Measurements from ENCODE around the gene SLC27A2. TPM values are rescaled to one million over a fixed set of nuclear protein-coding genes. Genes with fewer than 3 reads are reported as not detected.

Gene SLC27A2
- total RNA-seq, 1 experiment from 2014 or later, result 0.77 TPM

- no peak for DNase-seq (ENCODE audit: low spot score)
- Histone ChIP-seq H3K27me3 (replicated peaks; ENCODE audit: insufficient read depth, low read depth, low read length, poor library complexity) (no peaks in the 10 kb centered on the region), H3K27ac (ENCODE audit: low read depth, low read length, poor library complexity, severe bottlenecking) (no peak overlapping the region), H3K4me1 (ENCODE audit: insufficient read depth, low read length, poor library complexity, severe bottlenecking) (no peaks in the 10 kb centered on the region), H3K4me3 (ENCODE audit: low read depth, low read length, poor library complexity, severe bottlenecking) (no peak overlapping the region), H3K9me3 (ENCODE audit: low read depth, low read length, poor library complexity, severe bottlenecking) (no peaks in the 10 kb centered on the region), H3K36me3 (ENCODE audit: insufficient read depth, low read length, poor library complexity, severe bottlenecking) (no peaks in the 10 kb centered on the region)
- TF ChIP-seq, protein P1, sequence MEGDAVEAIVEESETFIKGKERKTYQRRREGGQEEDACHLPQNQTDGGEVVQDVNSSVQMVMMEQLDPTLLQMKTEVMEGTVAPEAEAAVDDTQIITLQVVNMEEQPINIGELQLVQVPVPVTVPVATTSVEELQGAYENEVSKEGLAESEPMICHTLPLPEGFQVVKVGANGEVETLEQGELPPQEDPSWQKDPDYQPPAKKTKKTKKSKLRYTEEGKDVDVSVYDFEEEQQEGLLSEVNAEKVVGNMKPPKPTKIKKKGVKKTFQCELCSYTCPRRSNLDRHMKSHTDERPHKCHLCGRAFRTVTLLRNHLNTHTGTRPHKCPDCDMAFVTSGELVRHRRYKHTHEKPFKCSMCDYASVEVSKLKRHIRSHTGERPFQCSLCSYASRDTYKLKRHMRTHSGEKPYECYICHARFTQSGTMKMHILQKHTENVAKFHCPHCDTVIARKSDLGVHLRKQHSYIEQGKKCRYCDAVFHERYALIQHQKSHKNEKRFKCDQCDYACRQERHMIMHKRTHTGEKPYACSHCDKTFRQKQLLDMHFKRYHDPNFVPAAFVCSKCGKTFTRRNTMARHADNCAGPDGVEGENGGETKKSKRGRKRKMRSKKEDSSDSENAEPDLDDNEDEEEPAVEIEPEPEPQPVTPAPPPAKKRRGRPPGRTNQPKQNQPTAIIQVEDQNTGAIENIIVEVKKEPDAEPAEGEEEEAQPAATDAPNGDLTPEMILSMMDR (conservative IDR thresholded peaks at IDR 0.05; ENCODE audit: low read depth, low read length), result 0 out of 2 replicates have a peak, but pooled peaks have one; percentile 15
- TF ChIP-seq EZH2 (IDR thresholded peaks at IDR 0.05; ENCODE audit: borderline replicate concordance, low read depth, low read length, poor library complexity, severe bottlenecking), result no peak
- CTCF ChIA-PET, result no interaction called here
- POLR2A ChIA-PET (ENCODE audit: low non-redundant PET), result no interaction called here
- no TSS peak for BruUV-seq (replicated peaks)
- intact Hi-C loops (cut with micrococcal nuclease; ENCODE audit: unreplicated experiment), result no loop called here
These were observed 43.6 kb upstream of the SLC27A2 start for GRCh38 chr15:50138391-50138790.

DNA sequence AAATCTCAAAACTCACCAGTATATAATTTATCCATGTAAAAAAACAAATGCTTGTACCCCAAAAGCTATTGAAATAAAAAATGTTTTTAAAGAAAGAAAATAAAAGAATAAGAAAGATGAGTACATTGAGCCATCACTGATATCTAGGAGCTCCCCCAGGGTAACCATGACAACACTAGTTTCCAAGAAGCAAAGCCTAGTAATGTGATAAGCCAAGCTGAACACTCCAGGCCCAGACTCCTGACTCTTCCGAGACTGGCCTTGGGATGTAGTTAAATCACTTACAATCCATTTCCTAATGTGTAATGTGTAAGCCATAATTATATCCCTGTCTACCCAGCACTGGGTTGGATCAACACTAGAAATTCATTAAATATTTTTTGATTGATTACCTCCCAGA is 41.9 kb upstream of the SLC27A2 start:
- Histone ChIP-seq H3K4me1 (ENCODE audit: insufficient read depth, low read length, poor library complexity, severe bottlenecking) (no peaks in the 10 kb centered on the region), H3K27ac (ENCODE audit: low read depth, low read length, poor library complexity, severe bottlenecking) (no peak overlapping the region), H3K4me3 (ENCODE audit: low read depth, low read length, poor library complexity, severe bottlenecking) (no peak overlapping the region), H3K36me3 (ENCODE audit: insufficient read depth, low read length, poor library complexity, severe bottlenecking) (no peaks in the 10 kb centered on the region), H3K27me3 (replicated peaks; ENCODE audit: insufficient read depth, low read depth, low read length, poor library complexity) (no peaks in the 10 kb centered on the region), H3K9me3 (ENCODE audit: low read depth, low read length, poor library complexity, severe bottlenecking) (no peaks in the 10 kb centered on the region)
- ChIA-PET CTCF (no interaction called here), POLR2A (ENCODE audit: low non-redundant PET) (no interaction called here)
- BruUV-seq (replicated peaks), result no TSS peak
- TF ChIP-seq, protein P1 (conservative IDR thresholded peaks at IDR 0.05; ENCODE audit: low read depth, low read length), result no peak
- no peak for TF ChIP-seq EZH2 (IDR thresholded peaks at IDR 0.05; ENCODE audit: borderline replicate concordance, low read depth, low read length, poor library complexity, severe bottlenecking)
- intact Hi-C loops (cut with micrococcal nuclease; ENCODE audit: unreplicated experiment), result loop anchor here (10.0 kb wide), 1 partner anchor 715 kb away; the partner anchor contains the start of gene FGF7
- DNase-seq (ENCODE audit: low spot score), result no peak

DNA sequence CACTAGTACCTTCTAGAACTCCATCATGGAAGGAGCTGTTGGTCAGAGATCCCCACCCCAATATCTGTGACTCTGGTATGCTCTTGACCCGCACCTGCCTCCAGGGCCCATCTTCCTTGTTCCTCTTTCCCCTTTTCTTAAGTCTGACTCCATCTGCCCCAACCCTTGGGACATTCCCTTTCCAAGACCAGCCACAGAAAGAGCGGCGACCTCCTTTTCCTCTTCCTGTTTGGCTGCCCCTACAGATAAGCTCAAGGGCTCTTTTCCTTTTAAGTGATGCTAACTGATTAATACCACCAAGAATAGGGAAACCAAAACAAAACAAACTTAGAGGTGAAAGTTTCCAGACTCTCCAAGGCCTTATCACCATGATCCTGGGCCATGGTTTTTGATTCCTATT is 41.0 kb upstream of the SLC27A2 start:
- DNase-seq (ENCODE audit: low spot score), result no peak
- CTCF ChIA-PET, result no interaction called here
- no peak overlapping the region for H3K4me3 ChIP-seq (ENCODE audit: low read depth, low read length, poor library complexity, severe bottlenecking)
- H3K27ac ChIP-seq (ENCODE audit: low read depth, low read length, poor library complexity, severe bottlenecking), result no peak overlapping the region
- no peaks in the 10 kb centered on the region for H3K27me3 ChIP-seq (replicated peaks; ENCODE audit: insufficient read depth, low read depth, low read length, poor library complexity)
- no peaks in the 10 kb centered on the region for H3K4me1 ChIP-seq (ENCODE audit: insufficient read depth, low read length, poor library complexity, severe bottlenecking)
- intact Hi-C loops (cut with micrococcal nuclease; ENCODE audit: unreplicated experiment), result loop anchor here (10.0 kb wide), 1 partner anchor 716 kb away; the partner anchor contains the start of gene FGF7
- H3K36me3 ChIP-seq (ENCODE audit: insufficient read depth, low read length, poor library complexity, severe bottlenecking), result no peaks in the 10 kb centered on the region
- no peaks in the 10 kb centered on the region for H3K9me3 ChIP-seq (ENCODE audit: low read depth, low read length, poor library complexity, severe bottlenecking)
- POLR2A ChIA-PET (ENCODE audit: low non-redundant PET), result no interaction called here
- no TSS peak for BruUV-seq (replicated peaks)
- TF ChIP-seq, protein P1 (conservative IDR thresholded peaks at IDR 0.05; ENCODE audit: low read depth, low read length), result no peak
- no peak for TF ChIP-seq EZH2 (IDR thresholded peaks at IDR 0.05; ENCODE audit: borderline replicate concordance, low read depth, low read length, poor library complexity, severe bottlenecking)
